ENCODE data around the gene UNC5CL. TPM values are rescaled to one million over a fixed set of nuclear protein-coding genes. Genes with fewer than 3 reads are reported as not detected.

The UNC5CL gene
- total and polyA plus RNA-seq, 2 of the 8 experiments (the other 6 are each of a cell fraction or from before 2014, with no cell fraction given) = 1.3 to 1.7 TPM

GRCh38 chr6:41050536-41050935, 11.5 kb upstream of the UNC5CL start:
- Histone ChIP-seq H3K14ac (ENCODE audit: insufficient read length) (no peak overlapping the region), H2BK20ac (ENCODE audit: low read length) (no peak overlapping the region)
- POLR2A ChIA-PET (ENCODE audit: partially characterized antibody) = no interaction called here

More at GRCh38 chr6:41050536-41050935, 11.5 kb upstream of the UNC5CL start:
- Histone ChIP-seq H3K56ac (replicated peaks; ENCODE audit: insufficient read length, low read depth, low read length) (no peak overlapping the region), H2AK5ac (ENCODE audit: low read depth, low read length) (no peak overlapping the region), H2AFZ (ENCODE audit: low read length) (no peak overlapping the region), H3K23me2 (ENCODE audit: low read depth, low read length) (no peaks in the 10 kb centered on the region), H3K79me1 (ENCODE audit: low read depth, low read length) (no peaks in the 10 kb centered on the region), H3K27ac (ENCODE audit: low read depth, low read length) (no peak overlapping the region), H3K4ac (replicated peaks; ENCODE audit: insufficient read length, low read depth, low read length) (no peak overlapping the region), H2BK15ac (ENCODE audit: low read length) (no peak overlapping the region), H3K36me3 (ENCODE audit: control insufficient read depth in 2 of 4, insufficient read depth in 4 of 4, low read length in 3 of 4) (no peaks in the 10 kb centered on the region), H2BK12ac (ENCODE audit: low read depth, low read length) (no peak overlapping the region), H3K4me1 (replicated peaks in 1 of 4; ENCODE audit: control insufficient read depth in 3 of 4, insufficient read depth in 4 of 4, low read length in 3 of 4) (peaks cover 0 to 5% (median 0%) of the 10 kb centered on the region in 4 experiments; a peak in 2 of 7 replicates), H4K5ac (ENCODE audit: insufficient read length, low read depth, low read length) (no peak overlapping the region), H3K9me3 (ENCODE audit: insufficient read depth in 2 of 2, low read depth in 1 of 2, low read length in 1 of 2) (no peaks in the 10 kb centered on the region), H4K8ac (ENCODE audit: extremely low read depth, insufficient read depth, low read length) (no peak overlapping the region), H4K20me1 (replicated peaks in 1 of 2; ENCODE audit: control insufficient read depth in 1 of 2, insufficient read depth in 2 of 2, low read length in 2 of 2) (no peaks in the 10 kb centered on the region), H3K23ac (ENCODE audit: insufficient read length) (no peak overlapping the region), H3K4me3 (ENCODE audit: extremely low read depth in 1 of 4, insufficient read depth in 2 of 4, low read depth in 3 of 4, low read length in 4 of 4) (no peak overlapping the region), H3K27me3 (replicated peaks in 1 of 4; ENCODE audit: control insufficient read depth in 3 of 4, extremely low read depth in 1 of 4, insufficient read depth in 3 of 4, low read length in 3 of 4) (no peaks in the 10 kb centered on the region), H2BK5ac (ENCODE audit: low read depth, low read length) (no peak overlapping the region), H4K91ac (replicated peaks; ENCODE audit: insufficient read length, low read length) (no peak overlapping the region), H3K4me2 (ENCODE audit: insufficient read depth in 1 of 2, low read depth in 2 of 2, low read length in 2 of 2) (no peak overlapping the region), H3K18ac (ENCODE audit: extremely low read depth, low read length) (no peak overlapping the region), H3K79me2 (ENCODE audit: control insufficient read depth in 1 of 2, insufficient read depth in 2 of 2, low read length in 2 of 2) (no peaks in the 10 kb centered on the region), H3K9ac (replicated peaks in 1 of 4; ENCODE audit: extremely low read depth in 1 of 4, low read depth in 3 of 4, low read length in 3 of 4) (no peak overlapping the region), H2BK120ac (replicated peaks; ENCODE audit: low read depth, low read length) (no peak overlapping the region)
- WGBS, 2 experiments (ENCODE audit: extremely low coverage in 1 of 2, insufficient coverage in 1 of 2, insufficient read length in 1 of 2, insufficient replicate concordance in 2 of 2, low coverage in 1 of 2, low lambda C conversion rate in 2 of 2, missing lambda C conversion rate in 1 of 2) = 90% methylated on average over 3 of the region's 3 CpGs; no CpG with 5 or more reads in 1 of the 2 experiments
- TF ChIP-seq NANOG (IDR thresholded peaks at IDR 0.05; ENCODE audit: insufficient read depth, low read depth, low read length, poor library complexity, severe bottlenecking) (no peak), RNF2 (IDR thresholded peaks at IDR 0.05; ENCODE audit: borderline replicate concordance, low read depth, low read length, missing control alignments, poor library complexity, severe bottlenecking) (no peak), CBX8 (IDR thresholded peaks at IDR 0.05; ENCODE audit: borderline replicate concordance, low read depth, low read length) (no peak), TAF7 (optimal IDR thresholded peaks at IDR 0.05; ENCODE audit: borderline replicate concordance, low read depth, low read length) (no peak), GABPA (IDR thresholded peaks at IDR 0.05; ENCODE audit: borderline replicate concordance, insufficient read depth, low read length) (no peak), USF2 (IDR thresholded peaks at IDR 0.05; ENCODE audit: low read length) (no peak), GTF2F1 (IDR thresholded peaks at IDR 0.05; ENCODE audit: borderline replicate concordance, low read depth, low read length) (no peak), SP1 (IDR thresholded peaks at IDR 0.05; ENCODE audit: low read depth, low read length) (no peak), POLR2A (IDR thresholded peaks at IDR 0.05; ENCODE audit: control extremely low read depth in 1 of 2, low read depth in 2 of 2, low read length in 2 of 2) (no peak)
- TF ChIP-seq, protein P1, sequence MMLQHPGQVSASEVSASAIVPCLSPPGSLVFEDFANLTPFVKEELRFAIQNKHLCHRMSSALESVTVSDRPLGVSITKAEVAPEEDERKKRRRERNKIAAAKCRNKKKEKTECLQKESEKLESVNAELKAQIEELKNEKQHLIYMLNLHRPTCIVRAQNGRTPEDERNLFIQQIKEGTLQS (IDR thresholded peaks at IDR 0.05; ENCODE audit: insufficient read depth, low read depth, low read length) = no peak
- TF ChIP-seq, protein P2, sequence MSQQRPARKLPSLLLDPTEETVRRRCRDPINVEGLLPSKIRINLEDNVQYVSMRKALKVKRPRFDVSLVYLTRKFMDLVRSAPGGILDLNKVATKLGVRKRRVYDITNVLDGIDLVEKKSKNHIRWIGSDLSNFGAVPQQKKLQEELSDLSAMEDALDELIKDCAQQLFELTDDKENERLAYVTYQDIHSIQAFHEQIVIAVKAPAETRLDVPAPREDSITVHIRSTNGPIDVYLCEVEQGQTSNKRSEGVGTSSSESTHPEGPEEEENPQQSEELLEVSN (IDR thresholded peaks at IDR 0.05) = no peak
- FAIRE-seq (no peak), DNase-seq (ENCODE audit: low read depth in 1 of 2, low spot score in 2 of 2) (no peak)
- CTCF ChIA-PET (ENCODE audit: partially characterized antibody) = interaction anchor here (0.9 to 2.6 kb wide), 3 partner anchors 9 to 23 kb away, joined by 3 to 18 read pairs (median 10); partner anchors contain the start of gene UNC5CL

Data from H1 (cell line).